Ascending aorta (tissue), 2 donors: ENCODE measurements around the gene PITX3. TPM values are rescaled to one million over a fixed set of nuclear protein-coding genes. Genes with fewer than 3 reads are reported as not detected.

Experiments
- DNase-seq, 2 donors: peaks; one replicate each; pipeline ENCODE4 v3.0.0-alpha.2; 2019; ENCODE audit warnings: low spot score in 2 of 2
- H3K27ac ChIP-seq, 2 donors: fragments of 200-600 bp; sonication (generic); one replicate each; pipeline ENCODE4 v1.5.1; 2016 to 2017; ENCODE audit warnings: mild to moderate bottlenecking in 1 of 2
- H3K27me3 ChIP-seq: fragments of 200-600 bp; sonication (generic); one replicate; pipeline ENCODE4 v1.5.1; 2017
- H3K36me3 ChIP-seq, 2 donors: fragments of 200-600 bp; sonication (generic); one replicate each; pipeline ENCODE4 v1.5.1; 2016
- H3K4me1 ChIP-seq, 2 donors: fragments of 200-600 bp; sonication (generic); one replicate each; pipeline ENCODE4 v1.5.1; 2016 to 2017; ENCODE audit warnings: mild to moderate bottlenecking in 1 of 2
- H3K4me3 ChIP-seq, 2 donors: fragments of 200-600 bp; sonication (generic); one replicate each; pipeline ENCODE4 v1.5.1; 2016 to 2017; ENCODE audit warnings: mild to moderate bottlenecking in 1 of 2
- H3K9me3 ChIP-seq, 2 donors: fragments of 200-600 bp; sonication (generic); one replicate each; pipeline ENCODE4 v1.5.1; 2016
- intact Hi-C: fragments of 100-400 bp; cut with DNase I; formaldehyde crosslinking; loops from one replicate; pipeline ENCODE4 v1.15.1; 2023
- total RNA-seq: library from RNA; depleted of rRNA; stranded (reverse); fragments of >200 nt; gene quantifications from one replicate; pipeline ENCODE4 v1.1.0, GENCODE V29; 2016
- TF ChIP-seq, protein P1 (sequence below), 3 experiments: fragments of 200-600 bp in 2 of 3; fragments of 450-650 bp in 1 of 3; sonication (generic) in 2 of 3; IDR thresholded peaks; one replicate each; pipeline ENCODE4 v1.5.1; 2016 to 2019; ENCODE audit warnings: antibody characterized with exemption in 3 of 3, mild to moderate bottlenecking in 1 of 3, moderate library complexity in 1 of 3

The PITX3 gene
- total RNA-seq, 1 donor from 2014 or later, result not detected

DNA sequence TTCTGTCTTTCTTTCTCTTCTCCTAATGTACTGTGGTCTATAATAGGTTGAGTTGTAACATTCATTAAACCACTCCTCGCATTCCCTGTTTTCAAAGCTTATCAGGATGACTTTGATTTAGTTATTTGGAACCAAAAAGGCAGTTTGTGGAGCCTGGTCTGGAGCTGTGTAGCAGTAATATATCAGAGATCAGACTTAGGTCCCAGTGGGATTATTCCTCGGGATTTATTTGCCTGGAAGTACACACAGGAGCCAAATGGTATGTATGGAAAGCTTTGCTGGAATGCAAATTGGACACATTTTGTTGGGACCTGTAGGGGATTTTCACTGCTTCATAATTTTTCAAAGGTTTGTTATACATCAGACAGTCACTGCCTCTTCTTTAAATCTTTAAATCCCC, 44.9 kb upstream of the PITX3 start:
- TF ChIP-seq, protein P1, sequence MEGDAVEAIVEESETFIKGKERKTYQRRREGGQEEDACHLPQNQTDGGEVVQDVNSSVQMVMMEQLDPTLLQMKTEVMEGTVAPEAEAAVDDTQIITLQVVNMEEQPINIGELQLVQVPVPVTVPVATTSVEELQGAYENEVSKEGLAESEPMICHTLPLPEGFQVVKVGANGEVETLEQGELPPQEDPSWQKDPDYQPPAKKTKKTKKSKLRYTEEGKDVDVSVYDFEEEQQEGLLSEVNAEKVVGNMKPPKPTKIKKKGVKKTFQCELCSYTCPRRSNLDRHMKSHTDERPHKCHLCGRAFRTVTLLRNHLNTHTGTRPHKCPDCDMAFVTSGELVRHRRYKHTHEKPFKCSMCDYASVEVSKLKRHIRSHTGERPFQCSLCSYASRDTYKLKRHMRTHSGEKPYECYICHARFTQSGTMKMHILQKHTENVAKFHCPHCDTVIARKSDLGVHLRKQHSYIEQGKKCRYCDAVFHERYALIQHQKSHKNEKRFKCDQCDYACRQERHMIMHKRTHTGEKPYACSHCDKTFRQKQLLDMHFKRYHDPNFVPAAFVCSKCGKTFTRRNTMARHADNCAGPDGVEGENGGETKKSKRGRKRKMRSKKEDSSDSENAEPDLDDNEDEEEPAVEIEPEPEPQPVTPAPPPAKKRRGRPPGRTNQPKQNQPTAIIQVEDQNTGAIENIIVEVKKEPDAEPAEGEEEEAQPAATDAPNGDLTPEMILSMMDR (IDR thresholded peaks at IDR 0.05), result no peak
- Histone ChIP-seq H3K27ac (no peak overlapping the region), H3K27me3 (no peaks in the 10 kb centered on the region), H3K36me3 (no peaks in the 10 kb centered on the region), H3K4me3 (no peak overlapping the region), H3K9me3 (no peaks in the 10 kb centered on the region), H3K4me1 (peaks cover 0 to under 1% of the 10 kb centered on the region in 2 donors)
- intact Hi-C loops, result no loop called here
- DNase-seq, result no peak

DNA sequence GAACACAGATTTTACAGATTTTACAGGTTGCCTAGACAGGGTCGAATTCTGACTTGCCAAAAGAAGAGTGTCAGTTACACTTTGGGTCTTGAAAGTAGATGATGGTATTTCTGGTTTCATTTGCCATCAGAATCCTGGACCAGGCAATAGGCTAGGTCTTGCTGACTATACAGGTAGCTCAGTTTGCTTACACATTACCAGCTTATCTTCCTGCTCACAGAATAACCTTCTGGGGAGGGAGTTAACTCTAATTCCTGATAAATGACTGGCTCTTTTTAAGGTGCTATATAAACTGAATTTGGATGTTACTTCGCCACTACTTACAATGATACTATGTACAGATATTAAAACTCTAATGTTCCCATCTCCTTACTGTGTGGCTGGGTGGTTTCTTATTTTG, 43.8 kb upstream of the PITX3 start:
- Histone ChIP-seq H3K9me3 (no peaks in the 10 kb centered on the region), H3K36me3 (no peaks in the 10 kb centered on the region), H3K4me1 (peaks cover 0 to 12% of the 10 kb centered on the region in 2 donors), H3K27me3 (no peaks in the 10 kb centered on the region), H3K4me3 (no peak overlapping the region), H3K27ac (no peak overlapping the region)
- intact Hi-C loops, result no loop called here
- no peak for DNase-seq
- TF ChIP-seq, protein P1 (IDR thresholded peaks at IDR 0.05), result no peak

DNA sequence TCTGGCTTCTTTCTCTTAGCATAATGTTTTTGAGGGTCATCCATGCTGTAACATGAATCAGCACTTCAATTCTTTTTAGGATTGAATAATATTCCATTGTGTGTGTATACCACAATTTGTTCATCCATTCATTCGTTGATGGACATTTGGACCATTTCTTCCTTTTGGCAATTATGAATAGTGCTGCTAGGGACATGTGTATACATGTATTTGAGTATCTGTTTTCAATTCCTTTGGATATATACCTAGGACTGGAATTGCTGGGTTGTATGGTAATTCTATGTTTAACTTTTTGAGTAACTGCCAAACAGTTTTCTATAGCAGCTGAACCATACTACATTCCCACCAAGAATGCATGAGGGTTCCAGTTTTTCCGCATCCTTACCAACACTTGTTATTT, 43.2 kb upstream of the PITX3 start:
- no peaks in the 10 kb centered on the region for H3K9me3 ChIP-seq
- TF ChIP-seq, protein P1 (IDR thresholded peaks at IDR 0.05), result no peak
- no peak for DNase-seq
- intact Hi-C loops, result no loop called here
- no peaks in the 10 kb centered on the region for H3K27me3 ChIP-seq
- H3K4me1 ChIP-seq, result peaks cover 0 to 16% of the 10 kb centered on the region in 2 donors
- H3K27ac ChIP-seq, result no peak overlapping the region
- no peaks in the 10 kb centered on the region for H3K36me3 ChIP-seq
- no peak overlapping the region for H3K4me3 ChIP-seq

DNA sequence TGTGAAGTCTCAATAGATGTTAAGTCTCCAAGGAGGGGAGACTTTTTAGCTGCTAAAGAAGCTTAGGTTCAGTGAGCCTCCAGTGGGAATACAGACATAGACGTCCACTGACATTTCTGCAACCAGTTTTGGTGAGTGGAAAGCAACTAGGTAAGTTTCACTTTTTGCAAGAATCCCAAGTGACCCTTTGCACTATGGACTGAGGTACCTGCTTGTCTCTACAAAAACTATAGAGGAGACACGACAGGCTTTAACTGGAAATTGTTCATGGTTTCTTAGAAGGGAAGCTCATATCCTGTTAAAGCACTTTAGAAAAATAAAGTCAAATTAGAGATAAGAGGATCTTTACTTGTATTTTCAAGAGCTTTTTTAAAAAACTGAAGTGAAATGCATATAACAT, 42.6 kb upstream of the PITX3 start:
- Histone ChIP-seq H3K4me3 (no peak overlapping the region), H3K9me3 (no peaks in the 10 kb centered on the region), H3K27ac (no peak overlapping the region), H3K27me3 (no peaks in the 10 kb centered on the region), H3K4me1 (peaks cover 0 to 16% of the 10 kb centered on the region in 2 donors), H3K36me3 (no peaks in the 10 kb centered on the region)
- intact Hi-C loops, result no loop called here
- no peak for DNase-seq
- TF ChIP-seq, protein P1 (IDR thresholded peaks at IDR 0.05), result no peak

DNA sequence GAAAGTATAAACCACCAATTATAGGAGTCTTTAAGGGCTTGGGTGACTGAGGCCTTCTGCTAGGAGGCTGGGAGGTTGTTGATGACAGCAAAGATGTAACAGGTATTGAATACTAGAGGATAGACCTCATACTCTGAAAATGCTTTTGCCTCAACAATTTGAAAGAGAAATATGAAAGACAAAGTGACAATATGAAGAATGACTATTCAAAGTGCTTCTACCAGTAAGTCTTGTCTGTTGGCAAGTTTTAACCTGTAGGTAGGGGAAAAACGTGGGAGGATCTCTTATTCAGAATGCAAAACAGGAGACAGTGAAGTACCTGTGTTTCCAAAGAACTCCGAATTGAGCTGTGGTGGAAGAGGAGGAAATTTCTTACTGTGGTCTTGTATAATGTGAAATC, 42.2 kb upstream of the PITX3 start:
- no peak for DNase-seq
- H3K9me3 ChIP-seq, result no peaks in the 10 kb centered on the region
- no peaks in the 10 kb centered on the region for H3K27me3 ChIP-seq
- no peaks in the 10 kb centered on the region for H3K36me3 ChIP-seq
- H3K27ac ChIP-seq, result no peak overlapping the region
- peaks cover 0 to 16% of the 10 kb centered on the region in 2 donors for H3K4me1 ChIP-seq
- intact Hi-C loops, result no loop called here
- TF ChIP-seq, protein P1 (IDR thresholded peaks at IDR 0.05), result no peak
- no peak overlapping the region for H3K4me3 ChIP-seq

DNA sequence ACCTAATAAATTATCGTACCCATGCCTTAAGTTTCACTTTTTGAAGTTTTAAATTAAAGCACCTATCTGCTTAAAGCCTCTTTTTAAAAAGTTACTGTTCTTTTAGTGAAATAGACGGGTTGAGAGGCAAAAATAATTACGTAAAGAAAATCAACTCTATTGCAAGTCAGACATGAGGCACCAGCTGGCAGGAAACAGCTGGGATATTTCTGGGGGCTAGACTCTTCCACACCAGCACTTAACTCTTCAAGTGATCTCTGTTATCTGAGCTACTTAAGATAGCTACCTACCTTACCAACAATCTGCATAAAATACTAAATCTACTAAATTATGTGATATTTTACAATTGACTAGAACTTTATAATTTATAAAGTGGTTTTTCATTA, 39.8 kb upstream of the PITX3 start:
- intact Hi-C loops, result no loop called here
- H3K9me3 ChIP-seq, result no peaks in the 10 kb centered on the region
- peak overlapping the region; percentile 11 to 19 for H3K4me3 ChIP-seq
- no peaks in the 10 kb centered on the region for H3K27me3 ChIP-seq
- no peak for DNase-seq
- peak overlapping the region; percentile 15 to 40 for H3K27ac ChIP-seq
- peaks cover 0 to 16% of the 10 kb centered on the region in 2 donors for H3K4me1 ChIP-seq
- TF ChIP-seq, protein P1 (IDR thresholded peaks at IDR 0.05), result no peak
- H3K36me3 ChIP-seq, result no peaks in the 10 kb centered on the region
